Natural killer cell (primary cell): ENCODE data around the gene SLC13A5. TPM values are rescaled to one million over a fixed set of nuclear protein-coding genes. Genes with fewer than 3 reads are reported as not detected.

Experiments used
- ATAC-seq, 3 donors: fragments of 150-1000 bp in 2 of 3; fragments of 200-7000 bp in 1 of 3; cut with Tn5 transposase; 1 replicate in 1 of 3; 2 replicates in 2 of 3; pipeline ENCODE4 v1.10.0; 2021; ENCODE audit warnings: mild to moderate bottlenecking in 2 of 3, moderate library complexity in 2 of 3
- DNase-seq, 2 donors: peaks; one replicate each; pipeline versions ENCODE4 v3.0.0 to v3.0.0-alpha.2; 2013 to 2021; ENCODE audit warnings: mixed read lengths in 1 of 2
- H3K27ac ChIP-seq: one replicate; pipeline ENCODE4 v1.5.1; 2013; ENCODE audit warnings: mild to moderate bottlenecking, low read length
- H3K27me3 ChIP-seq: one replicate; pipeline ENCODE4 v1.6.1; 2013; ENCODE audit warnings: low read length; ENCODE audit not compliant: control insufficient read depth, insufficient read depth
- H3K36me3 ChIP-seq: one replicate; pipeline ENCODE4 v1.6.1; 2013; ENCODE audit warnings: low read length; ENCODE audit not compliant: control insufficient read depth, insufficient read depth
- H3K4me1 ChIP-seq: one replicate; pipeline ENCODE4 v1.6.1; 2013; ENCODE audit warnings: low read length; ENCODE audit not compliant: control insufficient read depth, insufficient read depth
- H3K4me3 ChIP-seq: one replicate; pipeline ENCODE4 v1.5.1; 2013; ENCODE audit warnings: low read length
- H3K9me3 ChIP-seq: one replicate; pipeline ENCODE4 v1.6.1; 2013; ENCODE audit warnings: low read length; ENCODE audit not compliant: control insufficient read depth, insufficient read depth
- H3K27ac Mint-ChIP-seq, 2 donors: one replicate each; pipeline ENCODE4 v1.8.0; 2022; ENCODE audit warnings: mild to moderate bottlenecking in 2 of 2, mixed read lengths in 2 of 2, moderate library complexity in 1 of 2
- H3K27me3 Mint-ChIP-seq, 2 donors: one replicate each; pipeline ENCODE4 v1.8.0; 2022; ENCODE audit warnings: low read depth in 2 of 2, mixed read lengths in 2 of 2
- H3K36me3 Mint-ChIP-seq: one replicate; pipeline ENCODE4 v1.8.0; 2022; ENCODE audit warnings: mixed read lengths
- H3K4me1 Mint-ChIP-seq, 2 donors: one replicate each; pipeline ENCODE4 v1.8.0; 2022; ENCODE audit warnings: mixed read lengths in 2 of 2
- H3K4me3 Mint-ChIP-seq: one replicate; pipeline ENCODE4 v1.8.0; 2022; ENCODE audit warnings: mild to moderate bottlenecking, moderate library complexity, mixed read lengths
- H3K9me3 Mint-ChIP-seq, 2 donors: one replicate each; pipeline ENCODE4 v1.8.0; 2022; ENCODE audit warnings: mixed read lengths in 2 of 2
- CTCF ChIP-seq: fragments of 200-600 bp; IDR thresholded peaks from one replicate; pipeline ENCODE4 v1.8.0; 2022; ENCODE audit warnings: antibody characterized with exemption
- WGBS: methylation state at CpG from one replicate; pipeline ENCODE4 v1.1.7; 2013; ENCODE audit warnings: missing lambda C conversion rate; ENCODE audit not compliant: insufficient coverage; 5-methylcytosine and 5-hydroxymethylcytosine counted together
- intact Hi-C: fragments of 100-400 bp; cut with micrococcal nuclease; formaldehyde crosslinking; loops from one replicate; pipeline ENCODE4 v1.14.2; 2022
- total RNA-seq, 4 donors: library from RNA; stranded (reverse); fragments of 120-200 nt in 1 of 4; gene quantifications; one replicate each; pipeline versions ENCODE4 v1.2.3 to v1.2.4, GENCODE V29; 2013 to 2022

Gene SLC13A5
- total RNA-seq, 3 donors from 2014 or later (not counting 1 experiment from before 2014, with no cell fraction given): not detected

DNA sequence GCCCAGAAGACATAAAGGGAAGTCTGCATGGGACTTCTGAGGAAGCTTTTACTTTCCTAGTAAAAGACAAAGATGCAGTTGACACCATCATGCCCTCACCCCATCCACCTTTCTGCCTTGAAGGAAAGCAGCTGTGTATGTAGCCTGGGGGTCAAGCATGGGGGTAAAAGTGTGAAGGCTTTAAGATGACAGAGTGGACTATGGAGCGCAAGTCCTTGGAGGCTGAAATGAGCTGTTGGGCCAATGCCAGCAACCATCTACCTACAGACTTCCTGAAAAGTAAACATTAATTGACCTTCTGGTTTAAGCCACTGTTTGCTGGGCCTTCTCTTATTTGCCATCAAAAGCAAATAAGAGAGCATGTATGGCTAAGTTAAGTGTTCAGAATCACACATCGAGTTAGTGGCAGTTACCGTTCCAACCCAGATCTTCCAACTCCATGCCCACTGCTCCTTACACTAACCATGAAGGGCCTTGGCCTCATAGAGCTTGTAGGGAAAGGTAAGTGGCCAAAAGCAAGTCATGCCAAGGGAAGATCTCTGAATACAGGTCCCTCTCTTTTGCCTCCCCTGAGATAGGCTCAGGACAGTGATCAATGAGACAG lies 30.0 kb downstream of the SLC13A5 start:
- H3K27me3 ChIP-seq: peaks cover 1% of the 10 kb centered on the region
- no peaks in the 10 kb centered on the region for H3K9me3 ChIP-seq
- no peaks in the 10 kb centered on the region for H3K36me3 ChIP-seq
- Mint-ChIP-seq H3K9me3 (no peaks in the 10 kb centered on the region), H3K27ac (no peak overlapping the region), H3K27me3 (peaks cover 40 to 66% of the 10 kb centered on the region in 2 donors), H3K4me3 (no peak overlapping the region), H3K36me3 (no peaks in the 10 kb centered on the region), H3K4me1 (peaks cover 0 to 2% of the 10 kb centered on the region in 2 donors)
- no peak overlapping the region for H3K4me3 ChIP-seq
- WGBS: 96% methylated on average over 3 of the region's 3 CpGs
- ATAC-seq (no peak), DNase-seq (no peak)
- no peak overlapping the region for H3K27ac ChIP-seq
- H3K4me1 ChIP-seq: peaks cover 2% of the 10 kb centered on the region
- TF ChIP-seq CTCF: no peak
- intact Hi-C loops: no loop called here

DNA sequence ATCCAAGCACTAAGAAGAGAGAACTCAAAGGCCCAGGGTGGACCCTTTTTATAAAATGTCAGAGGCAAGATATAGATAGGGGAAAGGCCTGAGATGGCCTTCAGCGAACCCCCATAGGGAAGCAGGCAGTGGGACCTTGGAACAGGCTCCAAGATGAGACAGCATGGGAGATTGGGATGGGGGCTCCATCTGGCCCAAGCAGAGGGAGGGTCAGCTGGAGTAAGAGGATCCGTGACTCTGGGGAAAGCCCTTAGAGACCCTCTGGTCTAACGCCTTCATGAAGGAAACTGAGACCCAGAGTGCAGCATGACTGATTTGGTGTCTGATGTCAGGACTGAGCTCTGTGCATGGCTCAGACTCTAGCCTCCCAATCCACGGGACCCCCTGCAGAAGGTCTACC lies 30.8 kb downstream of the SLC13A5 start:
- H3K36me3 ChIP-seq: no peaks in the 10 kb centered on the region
- ATAC-seq: no peak
- Mint-ChIP-seq H3K36me3 (no peaks in the 10 kb centered on the region), H3K4me1 (peaks cover 7 to 11% of the 10 kb centered on the region in 2 donors), H3K4me3 (no peak overlapping the region), H3K9me3 (no peaks in the 10 kb centered on the region), H3K27ac (no peak overlapping the region), H3K27me3 (peaks cover 42 to 72% of the 10 kb centered on the region in 2 donors)
- DNase-seq: no peak
- TF ChIP-seq CTCF: no peak
- H3K4me1 ChIP-seq: peaks cover 10% of the 10 kb centered on the region
- 90% methylated on average over 4 of the region's 4 CpGs for WGBS
- H3K27me3 ChIP-seq: peaks cover 9% of the 10 kb centered on the region
- no peak overlapping the region for H3K27ac ChIP-seq
- intact Hi-C loops: no loop called here
- H3K4me3 ChIP-seq: no peak overlapping the region
- H3K9me3 ChIP-seq: no peaks in the 10 kb centered on the region

- DNase-seq: no peak
- Mint-ChIP-seq H3K27me3 (peaks cover 39 to 70% of the 10 kb centered on the region in 2 donors), H3K27ac (no peak overlapping the region), H3K9me3 (no peaks in the 10 kb centered on the region), H3K4me3 (no peak overlapping the region), H3K4me1 (peaks cover 8 to 14% of the 10 kb centered on the region in 2 donors), H3K36me3 (no peaks in the 10 kb centered on the region)
- 90% methylated on average over 5 of the region's 5 CpGs for WGBS
- Histone ChIP-seq H3K27ac (no peak overlapping the region), H3K9me3 (no peaks in the 10 kb centered on the region), H3K36me3 (no peaks in the 10 kb centered on the region), H3K4me1 (peaks cover 15% of the 10 kb centered on the region), H3K4me3 (no peak overlapping the region), H3K27me3 (peaks cover 12% of the 10 kb centered on the region)
- ATAC-seq: no peak
- no peak for TF ChIP-seq CTCF
- intact Hi-C loops: no loop called here
Observed at GRCh38 chr17:6681671-6682070, 31.5 kb downstream of the SLC13A5 start.

GRCh38 chr17:6681176-6681575 lies 32.0 kb downstream of the SLC13A5 start:
- no peak for ATAC-seq
- Mint-ChIP-seq H3K4me3 (no peak overlapping the region), H3K9me3 (no peaks in the 10 kb centered on the region), H3K4me1 (peaks cover 8 to 14% of the 10 kb centered on the region in 2 donors), H3K27me3 (peaks cover 40 to 65% of the 10 kb centered on the region in 2 donors), H3K36me3 (no peaks in the 10 kb centered on the region), H3K27ac (no peak overlapping the region)
- Histone ChIP-seq H3K4me3 (no peak overlapping the region), H3K27ac (no peak overlapping the region), H3K9me3 (no peaks in the 10 kb centered on the region), H3K36me3 (no peaks in the 10 kb centered on the region), H3K27me3 (peaks cover 12% of the 10 kb centered on the region), H3K4me1 (peaks cover 15% of the 10 kb centered on the region)
- WGBS: 83% methylated on average over 4 of the region's 4 CpGs
- TF ChIP-seq CTCF: no peak
- no peak for DNase-seq
- intact Hi-C loops: no loop called here
